ENCODE data around the gene COPB2.

DNA sequence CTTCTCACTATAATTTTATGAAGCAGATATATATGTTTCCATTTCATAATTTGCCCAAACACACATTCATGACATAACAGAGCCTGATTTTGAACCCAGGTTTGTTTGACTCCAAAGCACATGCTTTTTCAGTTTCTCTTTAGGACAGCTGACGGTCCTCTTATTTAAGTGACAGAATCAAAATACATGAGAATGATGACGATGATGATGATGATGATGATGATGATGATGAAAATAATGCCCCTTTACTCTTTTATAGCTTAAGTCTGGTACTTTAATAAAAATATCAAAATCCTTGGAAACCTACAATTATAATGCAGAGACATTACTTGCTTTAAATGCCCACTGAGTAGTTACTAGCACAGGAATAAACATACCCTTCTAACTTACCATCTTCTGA is 15.3 kb downstream of the COPB2 start:
- TF ChIP-seq, protein P1, sequence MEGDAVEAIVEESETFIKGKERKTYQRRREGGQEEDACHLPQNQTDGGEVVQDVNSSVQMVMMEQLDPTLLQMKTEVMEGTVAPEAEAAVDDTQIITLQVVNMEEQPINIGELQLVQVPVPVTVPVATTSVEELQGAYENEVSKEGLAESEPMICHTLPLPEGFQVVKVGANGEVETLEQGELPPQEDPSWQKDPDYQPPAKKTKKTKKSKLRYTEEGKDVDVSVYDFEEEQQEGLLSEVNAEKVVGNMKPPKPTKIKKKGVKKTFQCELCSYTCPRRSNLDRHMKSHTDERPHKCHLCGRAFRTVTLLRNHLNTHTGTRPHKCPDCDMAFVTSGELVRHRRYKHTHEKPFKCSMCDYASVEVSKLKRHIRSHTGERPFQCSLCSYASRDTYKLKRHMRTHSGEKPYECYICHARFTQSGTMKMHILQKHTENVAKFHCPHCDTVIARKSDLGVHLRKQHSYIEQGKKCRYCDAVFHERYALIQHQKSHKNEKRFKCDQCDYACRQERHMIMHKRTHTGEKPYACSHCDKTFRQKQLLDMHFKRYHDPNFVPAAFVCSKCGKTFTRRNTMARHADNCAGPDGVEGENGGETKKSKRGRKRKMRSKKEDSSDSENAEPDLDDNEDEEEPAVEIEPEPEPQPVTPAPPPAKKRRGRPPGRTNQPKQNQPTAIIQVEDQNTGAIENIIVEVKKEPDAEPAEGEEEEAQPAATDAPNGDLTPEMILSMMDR (conservative IDR thresholded peaks at IDR 0.05; ENCODE audit: low read depth, low read length): no peak
- no peak for TF ChIP-seq EZH2 (IDR thresholded peaks at IDR 0.05; ENCODE audit: low read length, unreplicated experiment)
- no peak for TF ChIP-seq EZH2phosphoT487 (IDR thresholded peaks at IDR 0.05; ENCODE audit: borderline replicate concordance, low read length)

Data from PC-3 (cell line).